Nephron progenitor cell (in vitro differentiated cells): ENCODE data around the gene CPOX.

ENCODE experiments used
- DNase-seq: peaks from one replicate; pipeline ENCODE4 v3.0.0; 2021
- H3K27ac Mint-ChIP-seq: 2 replicates; pipeline ENCODE4 v1.8.0; 2021; ENCODE audit warnings: mild to moderate bottlenecking, moderate library complexity, mixed read lengths
- H3K27me3 Mint-ChIP-seq: 2 replicates; pipeline ENCODE4 v1.8.0; 2021; ENCODE audit warnings: mild to moderate bottlenecking, low read depth, mixed read lengths; ENCODE audit not compliant: poor library complexity
- H3K36me3 Mint-ChIP-seq: 2 replicates; pipeline ENCODE4 v1.8.0; 2021; ENCODE audit warnings: low read depth, mixed read lengths
- H3K4me1 Mint-ChIP-seq: 2 replicates; pipeline ENCODE4 v1.8.0; 2021; ENCODE audit warnings: mixed read lengths
- H3K4me3 Mint-ChIP-seq: 2 replicates; pipeline ENCODE4 v1.8.0; 2021; ENCODE audit warnings: mild to moderate bottlenecking, moderate library complexity, mixed read lengths
- H3K9me3 Mint-ChIP-seq: 2 replicates; pipeline ENCODE4 v1.8.0; 2021; ENCODE audit warnings: mild to moderate bottlenecking, moderate library complexity, mixed read lengths
- TF ChIP-seq, protein P1 (sequence below): fragments of 200-600 bp; sonication (generic); IDR thresholded peaks from 2 replicates; pipeline ENCODE4 v1.5.0; 2021; ENCODE audit warnings: antibody characterized with exemption

The CPOX gene

GRCh38 chr3:98556164-98557130, 37.0 kb downstream of the CPOX start:
- DNase-seq: no peak
- Mint-ChIP-seq H3K4me3 (no peak overlapping the region), H3K36me3 (no peaks in the 10 kb centered on the region), H3K9me3 (no peaks in the 10 kb centered on the region), H3K27me3 (peaks cover 5% of the 10 kb centered on the region), H3K27ac (no peak overlapping the region), H3K4me1 (no peaks in the 10 kb centered on the region)
- TF ChIP-seq, protein P1, sequence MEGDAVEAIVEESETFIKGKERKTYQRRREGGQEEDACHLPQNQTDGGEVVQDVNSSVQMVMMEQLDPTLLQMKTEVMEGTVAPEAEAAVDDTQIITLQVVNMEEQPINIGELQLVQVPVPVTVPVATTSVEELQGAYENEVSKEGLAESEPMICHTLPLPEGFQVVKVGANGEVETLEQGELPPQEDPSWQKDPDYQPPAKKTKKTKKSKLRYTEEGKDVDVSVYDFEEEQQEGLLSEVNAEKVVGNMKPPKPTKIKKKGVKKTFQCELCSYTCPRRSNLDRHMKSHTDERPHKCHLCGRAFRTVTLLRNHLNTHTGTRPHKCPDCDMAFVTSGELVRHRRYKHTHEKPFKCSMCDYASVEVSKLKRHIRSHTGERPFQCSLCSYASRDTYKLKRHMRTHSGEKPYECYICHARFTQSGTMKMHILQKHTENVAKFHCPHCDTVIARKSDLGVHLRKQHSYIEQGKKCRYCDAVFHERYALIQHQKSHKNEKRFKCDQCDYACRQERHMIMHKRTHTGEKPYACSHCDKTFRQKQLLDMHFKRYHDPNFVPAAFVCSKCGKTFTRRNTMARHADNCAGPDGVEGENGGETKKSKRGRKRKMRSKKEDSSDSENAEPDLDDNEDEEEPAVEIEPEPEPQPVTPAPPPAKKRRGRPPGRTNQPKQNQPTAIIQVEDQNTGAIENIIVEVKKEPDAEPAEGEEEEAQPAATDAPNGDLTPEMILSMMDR: no peak

DNA sequence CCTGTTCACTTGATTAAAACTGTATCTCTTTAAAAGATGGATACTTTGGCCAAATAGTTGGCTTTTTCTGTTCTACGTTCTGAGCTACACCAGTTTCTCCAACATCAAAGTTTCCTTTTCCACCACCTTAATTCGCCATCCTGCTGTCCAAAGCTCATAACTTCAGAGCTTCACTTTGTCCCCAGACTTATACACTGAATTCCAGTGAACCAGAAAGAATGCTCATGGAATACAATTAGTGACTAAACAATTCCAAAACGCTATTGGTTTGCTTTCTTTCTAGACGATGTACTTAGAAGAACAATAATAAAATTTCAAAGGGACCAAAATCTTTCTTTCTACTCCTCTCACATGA, 38.4 kb downstream of the CPOX start:
- DNase-seq: no peak
- Mint-ChIP-seq H3K27ac (no peak overlapping the region), H3K4me1 (no peaks in the 10 kb centered on the region), H3K36me3 (no peaks in the 10 kb centered on the region), H3K27me3 (peaks cover 5% of the 10 kb centered on the region), H3K4me3 (no peak overlapping the region), H3K9me3 (no peaks in the 10 kb centered on the region)
- TF ChIP-seq, protein P1: no peak

DNA sequence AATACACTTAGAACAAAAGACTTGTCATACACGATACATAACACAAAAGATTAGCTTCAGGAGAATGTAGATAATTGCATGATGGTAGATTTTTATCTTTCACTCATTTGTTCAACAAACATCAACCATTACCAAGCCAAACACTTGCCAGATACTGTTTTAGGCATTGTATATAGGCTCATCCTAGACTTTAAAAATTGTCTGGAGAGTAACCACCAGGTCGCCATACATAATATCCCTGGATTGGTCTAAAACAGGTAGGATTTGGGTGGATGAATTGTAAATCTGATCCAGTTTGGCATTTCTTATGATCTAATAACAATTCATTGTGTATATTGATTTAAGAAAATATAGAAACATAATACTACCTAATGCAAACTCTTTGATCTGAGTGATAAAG, 38.8 kb downstream of the CPOX start:
- Mint-ChIP-seq H3K4me3 (no peak overlapping the region), H3K36me3 (no peaks in the 10 kb centered on the region), H3K27me3 (peaks cover 7% of the 10 kb centered on the region), H3K27ac (no peak overlapping the region), H3K4me1 (no peaks in the 10 kb centered on the region), H3K9me3 (no peaks in the 10 kb centered on the region)
- DNase-seq: no peak
- TF ChIP-seq, protein P1: no peak

DNA sequence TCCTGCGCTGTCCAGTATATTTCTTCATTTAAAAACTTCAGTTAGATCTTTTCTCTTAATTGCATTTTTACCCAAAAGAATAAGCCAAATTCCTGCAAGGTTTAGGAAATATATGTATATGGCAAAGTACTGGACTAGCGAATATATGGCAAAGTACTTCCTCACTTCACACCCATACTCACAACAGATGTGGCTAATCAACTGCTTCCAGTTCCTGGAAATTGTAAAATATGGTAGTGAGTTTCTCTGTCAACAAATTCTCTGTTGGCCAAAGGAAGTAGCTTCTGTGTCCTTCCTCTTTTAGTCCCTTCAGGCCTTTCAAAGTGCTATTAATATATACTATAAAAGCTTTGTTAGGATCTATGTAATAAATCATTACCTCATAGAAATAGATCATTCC, 39.7 kb downstream of the CPOX start:
- H3K4me3 Mint-ChIP-seq: no peak overlapping the region
- TF ChIP-seq, protein P1: no peak
- H3K9me3 Mint-ChIP-seq: no peaks in the 10 kb centered on the region
- H3K27ac Mint-ChIP-seq: no peak overlapping the region
- H3K27me3 Mint-ChIP-seq: peaks cover 9% of the 10 kb centered on the region
- no peaks in the 10 kb centered on the region for H3K36me3 Mint-ChIP-seq
- DNase-seq: no peak
- no peaks in the 10 kb centered on the region for H3K4me1 Mint-ChIP-seq

GRCh38 chr3:98553021-98553563, 40.3 kb downstream of the CPOX start:
- DNase-seq: no peak
- Mint-ChIP-seq H3K27me3 (peaks cover 9% of the 10 kb centered on the region), H3K36me3 (no peaks in the 10 kb centered on the region), H3K4me3 (no peak overlapping the region), H3K4me1 (no peaks in the 10 kb centered on the region), H3K9me3 (no peaks in the 10 kb centered on the region), H3K27ac (no peak overlapping the region)
- TF ChIP-seq, protein P1: no peak
